KOPT-K1 (cell line): ENCODE data around the gene GOLGA6L10.
"Not testable (repeated sequence)": the region's sequence is repeated elsewhere in the genome, so short reads cannot be mapped to it uniquely, and the experiment has no call there.

ENCODE experiments used
- H3K27ac ChIP-seq: fragments of 200-600 bp; sonication (generic); 2 replicates; pipeline ENCODE4 v1.5.1; 2016; ENCODE audit warnings: antibody characterized with exemption, mild to moderate bottlenecking, low read depth, low read length; ENCODE audit not compliant: poor library complexity, severe bottlenecking
- H3K36me3 ChIP-seq: fragments of 200-600 bp; sonication (generic); 2 replicates; pipeline ENCODE4 v1.5.1; 2017; ENCODE audit warnings: antibody characterized with exemption, mild to moderate bottlenecking, low read length, moderate library complexity; ENCODE audit not compliant: insufficient read depth
- H3K9me3 ChIP-seq: fragments of 200-600 bp; sonication (generic); 2 replicates; pipeline ENCODE4 v1.5.1; 2017; ENCODE audit warnings: antibody characterized with exemption, low read length, mild to moderate bottlenecking; ENCODE audit not compliant: insufficient read depth, poor library complexity, severe bottlenecking

GOLGA6L10 gene

DNA sequence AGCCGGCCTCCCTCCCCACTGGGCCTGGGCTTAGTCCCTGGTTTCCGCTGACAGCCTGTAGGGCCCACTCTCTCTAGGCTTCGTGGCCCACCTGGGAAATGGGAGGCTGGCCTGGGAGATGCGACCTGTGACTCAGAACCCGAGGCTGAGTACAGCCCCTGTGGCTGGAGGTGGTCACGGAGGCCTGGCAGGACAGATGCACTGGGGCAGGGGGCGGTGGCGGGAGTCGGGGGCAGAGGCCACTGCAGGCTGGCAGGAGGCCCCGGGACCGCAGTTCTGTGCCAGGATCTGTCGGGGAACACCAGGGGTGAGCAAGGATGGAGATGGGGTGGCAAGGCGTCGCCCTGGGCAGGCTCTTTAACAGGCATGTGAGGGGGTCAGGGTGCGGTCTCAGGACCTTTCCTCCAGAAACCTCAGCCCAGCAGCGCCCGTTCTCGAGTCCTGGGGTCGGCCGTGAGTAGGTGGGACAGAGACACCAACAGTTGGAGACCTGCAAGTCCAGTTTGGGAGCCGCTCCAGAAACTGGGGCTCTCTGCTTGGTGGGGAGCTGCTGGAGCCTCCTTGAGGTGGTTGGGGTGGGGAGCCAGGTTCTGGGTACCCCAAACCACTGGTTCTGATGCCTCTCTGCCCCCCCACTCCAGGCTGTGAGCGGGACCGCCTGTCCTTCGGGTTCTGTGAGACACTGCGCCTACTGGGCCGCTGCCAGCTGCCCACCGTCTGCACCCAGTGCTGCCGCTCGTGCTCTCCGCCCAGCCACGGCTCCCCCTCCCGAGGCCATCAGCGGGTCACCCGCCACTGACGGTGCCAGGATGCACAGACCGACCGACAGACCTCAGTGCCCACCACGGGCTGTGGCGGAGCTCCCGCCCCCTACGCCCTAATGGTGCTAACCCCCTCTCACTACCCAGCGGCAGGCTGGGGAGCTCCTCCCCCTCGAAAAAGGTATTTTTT lies 15.4 kb downstream of the GOLGA6L10 start:
- not testable (repeated sequence) for H3K9me3 ChIP-seq, H3K36me3 ChIP-seq, H3K27ac ChIP-seq

DNA sequence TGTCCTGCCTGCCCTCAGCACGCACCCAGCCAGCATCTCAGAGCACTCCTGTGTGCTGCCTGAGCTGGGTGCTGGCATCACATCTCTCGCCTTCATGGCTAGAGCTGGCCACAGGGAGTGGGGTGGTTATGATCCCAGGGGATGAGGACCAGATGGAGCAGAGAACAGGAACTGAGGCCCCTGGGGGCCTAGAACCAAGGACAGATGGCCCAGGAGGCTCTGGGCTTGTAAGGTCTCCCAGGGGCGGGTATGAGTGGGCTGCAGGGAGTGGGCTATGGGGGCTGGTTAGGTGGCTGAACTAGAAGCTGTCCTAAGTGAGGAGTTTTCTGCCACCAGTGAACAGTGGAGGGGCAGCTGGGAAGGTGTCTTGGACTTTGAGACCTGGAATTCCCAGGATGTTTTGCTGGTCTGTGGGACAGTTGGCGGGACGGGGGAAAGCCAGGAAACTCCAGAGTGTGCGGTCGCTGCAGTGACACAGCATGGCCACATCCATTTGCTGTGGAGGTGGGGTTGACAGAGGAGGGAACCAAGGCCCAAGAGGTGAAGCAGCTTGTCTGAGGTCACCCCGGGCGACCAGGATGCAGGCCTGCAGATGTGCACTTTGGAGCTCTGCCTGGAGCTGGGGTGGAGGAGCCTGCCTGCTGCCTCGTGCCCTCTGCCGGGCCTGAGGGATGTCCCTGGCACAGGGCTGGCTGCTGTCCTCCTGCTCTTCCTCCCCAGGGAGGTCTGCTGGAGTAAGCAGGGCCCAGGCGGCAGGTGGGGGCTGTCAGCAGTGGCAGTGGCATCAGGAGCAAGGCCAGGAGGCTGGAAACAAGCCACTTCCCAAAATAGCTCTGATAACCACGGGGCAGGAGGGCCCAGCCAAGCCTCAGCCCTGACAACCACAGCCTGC lies 16.3 kb downstream of the GOLGA6L10 start:
- H3K9me3 ChIP-seq, H3K27ac ChIP-seq, H3K36me3 ChIP-seq: not testable (repeated sequence)

DNA sequence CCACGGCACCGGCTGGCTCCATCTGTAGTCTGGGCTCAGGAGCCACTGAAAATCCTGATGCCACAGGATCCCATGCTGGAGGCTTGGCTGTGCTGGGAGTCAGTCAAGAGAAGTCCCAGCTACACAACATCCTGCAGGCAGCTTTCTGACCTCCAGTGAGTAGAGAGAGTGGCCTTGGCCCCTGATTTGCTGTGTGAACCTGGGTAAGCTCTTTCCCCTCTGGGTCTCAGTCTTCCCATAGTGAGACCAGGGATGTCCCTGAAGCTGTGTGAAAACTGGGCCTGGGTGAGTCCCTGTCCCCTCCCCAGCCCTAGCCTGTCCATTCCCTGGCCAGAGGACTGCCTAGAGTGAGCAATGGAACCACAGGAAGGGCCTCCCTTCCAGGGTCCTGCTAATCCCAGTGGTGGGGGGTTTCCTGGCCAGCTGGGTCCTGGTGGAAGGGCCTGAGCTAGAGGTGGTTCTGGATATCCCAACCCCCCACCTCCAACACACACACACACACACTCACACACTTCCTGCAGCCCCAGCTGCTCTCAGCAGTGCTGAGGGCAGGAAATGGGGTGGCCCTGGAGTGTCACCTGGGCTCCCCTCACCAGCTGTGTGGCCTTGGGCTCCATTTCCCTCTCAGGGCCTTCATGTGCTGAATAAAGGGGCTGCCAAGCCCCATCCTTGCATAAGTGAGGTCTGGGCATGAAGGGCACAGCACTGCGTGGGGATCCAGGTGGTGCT lies 17.5 kb downstream of the GOLGA6L10 start:
- H3K27ac ChIP-seq, H3K9me3 ChIP-seq, H3K36me3 ChIP-seq: not testable (repeated sequence)

DNA sequence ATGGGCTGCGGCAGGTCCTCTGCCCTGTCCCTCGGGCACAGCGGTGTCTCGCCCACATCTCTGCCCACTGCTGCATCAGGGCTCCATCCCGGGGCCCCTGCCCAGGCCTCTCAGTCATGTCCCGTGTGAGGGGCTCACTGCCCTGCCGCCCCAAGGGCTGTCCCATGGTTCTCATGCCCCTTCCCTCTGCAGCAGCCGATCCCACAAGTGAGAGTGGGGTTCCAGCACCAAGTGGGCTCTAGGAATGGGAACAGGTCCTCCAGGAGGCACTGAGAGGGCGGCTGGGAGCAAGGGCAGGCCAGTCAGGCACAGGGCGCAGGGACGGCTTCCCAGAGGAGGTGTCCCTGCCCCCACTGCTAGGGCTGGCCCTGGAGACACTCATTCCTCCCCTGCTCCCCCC lies 18.4 kb downstream of the GOLGA6L10 start:
- H3K9me3 ChIP-seq, H3K27ac ChIP-seq, H3K36me3 ChIP-seq: not testable (repeated sequence)

DNA sequence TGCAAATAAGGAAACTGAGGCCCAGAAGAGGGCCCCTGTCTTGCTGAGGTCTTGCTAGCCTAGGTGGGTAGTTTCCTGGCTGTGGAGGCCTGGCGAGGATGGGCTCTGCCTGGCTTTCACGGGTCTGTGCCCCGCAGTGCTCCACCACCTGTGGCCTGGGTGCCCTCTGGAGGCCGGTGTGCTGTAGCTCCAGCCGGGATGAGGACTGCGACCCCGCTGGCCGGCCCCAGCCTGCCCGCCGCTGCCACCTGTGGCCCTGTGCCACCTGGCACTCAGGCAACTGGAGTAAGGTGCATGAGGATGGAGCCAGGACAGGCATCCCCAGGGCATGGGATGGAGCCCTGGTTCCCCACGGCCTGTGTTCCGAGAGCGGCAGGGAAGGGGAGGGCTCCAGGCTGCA lies 20.2 kb downstream of the GOLGA6L10 start:
- H3K27ac ChIP-seq, H3K9me3 ChIP-seq, H3K36me3 ChIP-seq: not testable (repeated sequence)

DNA sequence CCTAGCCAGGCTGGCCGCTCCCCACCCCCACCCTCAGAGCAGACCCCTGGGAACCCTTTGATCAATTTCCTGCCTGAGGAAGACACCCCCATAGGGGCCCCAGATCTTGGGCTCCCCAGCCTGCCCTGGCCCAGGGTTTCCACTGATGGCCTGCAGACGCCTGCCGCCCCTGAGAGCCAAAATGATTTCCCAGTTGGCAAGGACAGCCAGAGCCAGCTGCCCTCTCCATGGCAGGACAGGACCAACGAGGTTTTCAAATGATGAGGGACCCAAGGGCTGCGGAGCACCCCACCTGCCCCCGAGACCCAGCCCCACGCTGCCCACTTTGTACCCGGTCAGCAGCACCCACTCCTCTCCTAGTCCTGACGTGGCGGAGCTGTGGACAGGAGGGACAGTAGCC lies 21.9 kb downstream of the GOLGA6L10 start:
- H3K9me3 ChIP-seq, H3K36me3 ChIP-seq, H3K27ac ChIP-seq: not testable (repeated sequence)

DNA sequence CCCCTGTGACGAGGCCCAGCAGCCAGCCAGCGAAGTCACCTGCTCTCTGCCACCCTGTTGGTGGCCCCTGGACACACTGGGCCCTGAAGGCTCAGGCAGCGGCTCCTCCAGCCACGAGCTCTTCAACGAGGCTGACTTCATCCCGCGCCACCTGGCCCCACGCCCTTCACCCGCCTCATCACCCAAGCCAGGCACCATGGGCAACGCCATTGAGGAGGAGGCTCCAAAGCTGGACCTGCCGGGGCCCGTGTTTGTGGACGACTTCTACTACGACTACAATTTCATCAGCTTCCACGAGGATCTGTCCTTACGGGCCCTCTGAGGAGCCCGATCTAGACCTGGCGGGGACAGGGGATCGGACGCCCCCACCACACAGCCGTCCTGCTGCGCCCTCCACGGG lies 22.4 kb downstream of the GOLGA6L10 start:
- not testable (repeated sequence) for H3K27ac ChIP-seq, H3K36me3 ChIP-seq, H3K9me3 ChIP-seq

DNA sequence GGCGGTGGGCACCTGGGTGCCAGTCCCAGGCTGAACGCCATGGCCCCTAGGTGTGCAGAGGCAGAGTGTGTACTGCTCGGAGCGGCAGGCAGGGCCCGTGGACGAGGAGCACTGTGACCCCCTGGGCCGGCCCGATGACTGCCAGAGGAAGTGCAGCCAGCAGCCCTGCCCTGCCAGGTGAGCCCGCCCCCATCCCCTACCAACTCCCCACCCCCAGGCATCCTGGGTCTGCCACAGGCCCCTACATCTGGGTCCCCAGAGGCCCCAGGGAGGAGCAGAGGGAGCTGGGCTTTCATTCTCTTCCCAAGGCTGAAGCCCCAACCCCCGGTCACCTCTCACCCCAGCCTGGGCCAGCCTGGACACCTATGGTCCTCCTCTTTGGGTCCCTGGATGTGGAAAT lies 23.6 kb downstream of the GOLGA6L10 start:
- H3K9me3 ChIP-seq, H3K27ac ChIP-seq, H3K36me3 ChIP-seq: not testable (repeated sequence)

DNA sequence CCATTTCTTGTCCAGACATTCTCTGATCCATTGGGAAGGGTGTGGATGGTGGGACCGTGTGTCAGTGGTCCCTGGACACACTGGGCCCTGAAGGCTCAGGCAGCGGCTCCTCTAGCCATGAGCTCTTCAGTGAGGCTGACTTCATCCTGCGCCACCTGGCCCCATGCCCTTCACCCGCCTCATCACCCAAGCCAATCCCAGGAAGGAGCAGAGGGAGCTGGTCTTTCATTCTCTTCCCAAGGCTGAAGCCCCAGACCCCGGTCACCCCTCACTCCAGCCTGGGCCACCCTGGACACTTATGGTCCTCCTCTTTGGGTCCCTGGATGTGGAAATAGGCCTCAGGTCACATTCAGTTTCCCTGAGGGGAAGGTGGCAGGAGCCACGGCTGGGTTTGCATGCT lies 24.4 kb downstream of the GOLGA6L10 start:
- not testable (repeated sequence) for H3K27ac ChIP-seq, H3K36me3 ChIP-seq, H3K9me3 ChIP-seq

DNA sequence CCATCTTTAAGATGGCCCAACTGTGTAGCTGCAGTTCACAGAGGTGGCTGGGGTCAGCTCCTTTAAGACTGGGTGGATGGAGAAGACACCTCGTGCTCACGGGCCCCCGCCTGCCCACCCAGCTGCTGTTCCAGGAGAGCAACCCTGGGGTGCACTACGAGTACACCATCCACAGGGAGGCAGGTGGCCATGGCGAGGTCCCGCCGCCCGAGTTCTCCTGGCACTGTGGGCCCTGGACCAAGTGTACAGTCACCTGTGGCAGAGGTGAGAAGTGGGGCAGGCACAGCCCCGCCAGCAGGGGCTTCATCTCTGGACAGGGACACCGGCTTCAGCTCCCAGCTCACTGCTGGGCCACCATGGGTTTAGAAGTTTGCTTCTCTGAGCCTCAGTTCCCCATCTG lies 26.8 kb downstream of the GOLGA6L10 start:
- H3K36me3 ChIP-seq, H3K27ac ChIP-seq: not testable (repeated sequence)

DNA sequence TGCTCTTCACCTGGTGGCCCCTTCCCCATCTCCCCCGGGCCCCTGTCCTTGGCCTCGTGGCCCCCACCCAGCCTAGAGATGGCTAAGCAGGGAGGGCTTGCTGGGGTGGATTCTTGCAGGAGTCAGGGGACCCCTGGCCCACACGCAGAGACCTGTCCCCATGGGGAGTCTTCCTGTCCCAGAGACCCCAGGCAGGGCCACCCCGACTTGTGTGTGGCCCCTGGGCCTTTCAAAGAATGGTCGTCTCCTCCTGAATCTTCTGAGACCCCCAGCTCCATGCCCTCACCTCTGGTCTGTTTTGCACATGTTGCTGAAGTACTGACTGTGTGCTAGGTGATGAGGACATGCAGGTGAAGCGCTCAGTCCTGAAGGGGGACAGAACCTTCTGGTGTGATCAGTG lies 28.4 kb downstream of the GOLGA6L10 start:
- H3K9me3 ChIP-seq, H3K27ac ChIP-seq, H3K36me3 ChIP-seq: not testable (repeated sequence)

More for the DNA sequence above, 26.8 kb downstream of the GOLGA6L10 start:
- not testable (repeated sequence) for H3K9me3 ChIP-seq

DNA sequence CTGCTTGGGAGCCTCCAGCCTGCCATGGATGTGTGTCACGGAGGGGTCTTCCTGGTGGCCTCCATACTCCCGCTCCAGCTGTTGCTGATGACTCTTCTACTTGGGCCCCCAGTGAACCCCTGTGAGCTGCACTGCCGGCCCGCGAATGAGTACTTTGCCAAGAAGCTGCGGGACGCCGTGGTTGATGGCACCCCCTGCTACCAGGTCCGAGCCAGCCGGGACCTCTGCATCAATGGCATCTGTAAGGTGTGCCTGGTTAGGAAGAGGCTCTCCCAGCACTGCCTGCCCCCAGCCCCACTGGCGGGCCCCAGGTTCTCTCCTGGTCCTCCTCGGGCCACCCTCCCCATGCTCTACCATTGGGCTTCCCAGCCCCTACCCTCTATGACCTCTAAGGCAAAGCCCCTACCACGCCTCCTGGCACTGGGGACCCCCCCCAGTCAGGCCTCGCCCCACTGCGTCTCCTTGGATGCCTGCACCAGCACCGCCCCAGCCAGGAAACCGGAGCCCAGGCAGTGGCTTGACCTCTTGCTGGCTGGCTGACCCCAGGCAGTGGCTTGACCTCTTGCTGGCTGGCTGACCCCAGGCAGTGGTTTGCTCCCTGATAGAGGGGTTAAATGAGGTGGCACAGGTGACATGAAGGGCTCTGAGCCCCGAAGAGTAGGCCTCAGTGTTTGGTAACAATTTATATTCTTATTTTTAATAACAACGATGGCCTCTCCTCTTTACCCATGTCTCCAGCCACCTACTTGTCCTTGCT lies 29.6 kb downstream of the GOLGA6L10 start:
- H3K36me3 ChIP-seq, H3K9me3 ChIP-seq, H3K27ac ChIP-seq: not testable (repeated sequence)

DNA sequence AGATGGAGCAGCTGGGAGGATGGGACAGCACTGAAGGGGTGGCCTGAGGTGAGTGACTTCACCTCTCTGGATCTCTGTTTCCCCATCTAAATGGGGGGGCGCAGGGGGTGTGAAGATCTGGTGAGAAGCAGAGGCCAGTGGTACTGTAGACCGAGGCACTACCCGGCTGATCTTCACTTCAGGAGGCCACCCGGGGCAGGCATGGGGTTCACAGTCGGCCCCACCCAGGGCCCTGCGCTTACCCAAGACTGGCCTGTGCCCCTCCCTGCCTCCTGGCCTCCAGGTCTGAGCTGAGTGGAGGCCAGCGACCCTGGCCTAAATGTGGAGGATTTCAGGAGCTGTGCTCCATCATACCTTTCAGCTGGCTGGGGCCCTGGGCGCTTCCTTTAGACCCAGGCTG lies 31.0 kb downstream of the GOLGA6L10 start:
- not testable (repeated sequence) for H3K9me3 ChIP-seq, H3K27ac ChIP-seq, H3K36me3 ChIP-seq

DNA sequence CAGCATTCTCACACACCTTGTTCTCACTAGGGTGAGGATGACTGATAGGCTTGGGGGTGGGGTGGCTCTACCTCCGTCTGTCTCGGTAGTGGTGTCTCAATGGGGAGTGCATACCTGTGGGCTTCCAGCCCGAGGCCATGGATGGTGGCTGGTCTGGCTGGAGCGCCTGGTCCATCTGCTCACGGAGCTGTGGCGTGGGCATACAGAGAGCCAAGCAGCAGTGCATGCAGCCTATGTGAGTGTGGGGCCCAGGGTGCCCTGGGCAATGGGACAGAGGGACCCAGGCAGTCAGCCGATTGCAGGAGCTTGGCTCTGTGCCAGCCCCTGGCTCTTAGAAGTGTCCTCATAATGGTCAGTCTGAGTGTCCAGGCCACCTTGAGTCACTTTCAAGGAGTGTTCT lies 31.8 kb downstream of the GOLGA6L10 start:
- H3K9me3 ChIP-seq, H3K27ac ChIP-seq, H3K36me3 ChIP-seq: not testable (repeated sequence)
